Sigmoid colon (tissue), 7 donors: ENCODE data around the gene GK. TPM values are rescaled to one million over a fixed set of nuclear protein-coding genes. Genes with fewer than 3 reads are reported as not detected.
A peak's percentile ranks its signal among the peaks of the same experiment; 100 is the strongest.

ENCODE experiments used
- DNase-seq: peaks from one replicate; pipeline ENCODE4 v3.0.0-alpha.2; 2019
- H3K27ac ChIP-seq, 4 donors: fragments of 200-600 bp; sonication (generic); one replicate each; pipeline ENCODE4 v1.5.1; 2016 to 2019; ENCODE audit warnings: mild to moderate bottlenecking in 1 of 4
- H3K27me3 ChIP-seq, 3 donors: fragments of 200-600 bp; sonication (generic); one replicate each; pipeline ENCODE4 v1.5.1; 2019; ENCODE audit warnings: mild to moderate bottlenecking in 1 of 3
- H3K36me3 ChIP-seq, 4 donors: fragments of 200-600 bp; sonication (generic); one replicate each; pipeline ENCODE4 v1.5.1; 2016 to 2019
- H3K4me1 ChIP-seq, 4 donors: fragments of 200-600 bp; sonication (generic); one replicate each; pipeline ENCODE4 v1.5.1; 2017 to 2019
- H3K4me3 ChIP-seq, 4 donors: fragments of 200-600 bp; sonication (generic); one replicate each; pipeline ENCODE4 v1.5.1; 2017 to 2019; ENCODE audit warnings: mild to moderate bottlenecking in 2 of 4, moderate library complexity in 1 of 4
- H3K9me3 ChIP-seq, 4 donors: fragments of 200-600 bp in 3 of 4; sonication (generic) in 3 of 4; one replicate each; pipeline versions ENCODE4 v1.5.1 to v1.6.1; 2013 to 2019
- EP300 ChIP-seq, 4 donors: sonication (generic); formaldehyde crosslinking; IDR thresholded peaks; one replicate each; pipeline ENCODE4 v1.6.1; 2017; ENCODE audit warnings: antibody characterized with exemption in 4 of 4
- POLR2A ChIP-seq, 2 donors: fragments of 450-650 bp; IDR thresholded peaks; one replicate each; pipeline ENCODE4 v1.6.1; 2016; ENCODE audit warnings: antibody characterized with exemption in 2 of 2, mild to moderate bottlenecking in 2 of 2, moderate library complexity in 2 of 2
- POLR2AphosphoS5 ChIP-seq, 4 donors: sonication (generic); formaldehyde crosslinking; IDR thresholded peaks; one replicate each; pipeline ENCODE4 v1.6.1; 2017; ENCODE audit warnings: antibody characterized with exemption in 4 of 4
- WGBS, 2 donors: extraction: QIAGEN DNeasy Blood & Tissue Kit; methylation state at CpG; one replicate each; pipeline ENCODE4 v1.1.7; 2013; 5-methylcytosine and 5-hydroxymethylcytosine counted together
- intact Hi-C: fragments of 100-400 bp; cut with DNase I; formaldehyde crosslinking; loops from one replicate; pipeline ENCODE4 v1.15.1; 2023
- polyA plus RNA-seq, 3 donors: library from polyadenylated mRNA; stranded (reverse); fragments of 200-250 nt; gene quantifications; one replicate each; pipeline ENCODE4 v1.2.3, GENCODE V29; 2013
- total RNA-seq, 4 donors: library from RNA; depleted of rRNA; stranded (reverse); fragments of >200 nt; gene quantifications; one replicate each; pipeline ENCODE4 v1.1.0, GENCODE V29; 2016
- TF ChIP-seq, protein P1 (sequence below), 4 experiments: fragments of 450-650 bp in 3 of 4; fragments of 200-600 bp in 1 of 4; IDR thresholded peaks; one replicate each; pipeline ENCODE4 v1.5.1; 2016 to 2019; ENCODE audit warnings: antibody characterized with exemption in 4 of 4, mild to moderate bottlenecking in 3 of 4, moderate library complexity in 2 of 4
- donor health status: healthy with polysubstance abuse.
- donor health status: Bipolar disorder and iron deficiency.
- donor health status: healthy.

GK gene
- total and polyA plus RNA-seq, 7 donors, result 2.5 to 47.6 (median 8.0) TPM

DNA sequence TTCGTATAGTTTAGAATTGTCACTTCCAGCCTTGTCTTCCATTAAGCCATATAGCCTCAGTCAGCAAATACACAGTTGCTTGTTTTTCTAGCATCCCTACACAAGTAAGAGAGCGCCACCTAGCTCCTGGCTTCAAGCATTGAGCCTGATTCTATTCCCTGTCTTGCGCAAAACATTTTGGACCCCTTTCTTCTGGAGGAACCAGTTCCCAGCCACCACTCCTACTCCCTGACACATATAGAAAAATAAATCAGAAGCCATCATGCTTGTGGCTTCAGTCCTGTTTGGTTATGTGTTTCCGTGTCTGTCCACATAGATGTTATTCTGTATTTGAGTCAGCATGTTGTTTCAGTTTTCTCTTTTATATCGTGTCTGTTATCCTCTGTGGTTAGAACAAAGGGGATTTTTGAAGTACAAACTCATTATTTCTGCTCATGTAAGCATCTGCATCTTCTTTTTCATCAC, 59.9 kb downstream of the GK start:
- WGBS, 2 donors, result 41 to 57% methylated on average over 5 of the region's 5 CpGs
- H3K27me3 ChIP-seq, result no peaks in the 10 kb centered on the region
- no peak overlapping the region for H3K27ac ChIP-seq
- H3K4me3 ChIP-seq, result no peak overlapping the region
- peaks cover 0 to 3% (median 0%) of the 10 kb centered on the region in 4 donors for H3K36me3 ChIP-seq
- intact Hi-C loops, result loop anchor here (5.0 kb wide), 1 partner anchor 141 kb away; no protein-coding TSS in a partner anchor
- H3K4me1 ChIP-seq, result no peaks in the 10 kb centered on the region
- DNase-seq, result no peak
- H3K9me3 ChIP-seq, result no peaks in the 10 kb centered on the region
- no peak for TF ChIP-seq EP300 (IDR thresholded peaks at IDR 0.05)
- TF ChIP-seq, protein P1, sequence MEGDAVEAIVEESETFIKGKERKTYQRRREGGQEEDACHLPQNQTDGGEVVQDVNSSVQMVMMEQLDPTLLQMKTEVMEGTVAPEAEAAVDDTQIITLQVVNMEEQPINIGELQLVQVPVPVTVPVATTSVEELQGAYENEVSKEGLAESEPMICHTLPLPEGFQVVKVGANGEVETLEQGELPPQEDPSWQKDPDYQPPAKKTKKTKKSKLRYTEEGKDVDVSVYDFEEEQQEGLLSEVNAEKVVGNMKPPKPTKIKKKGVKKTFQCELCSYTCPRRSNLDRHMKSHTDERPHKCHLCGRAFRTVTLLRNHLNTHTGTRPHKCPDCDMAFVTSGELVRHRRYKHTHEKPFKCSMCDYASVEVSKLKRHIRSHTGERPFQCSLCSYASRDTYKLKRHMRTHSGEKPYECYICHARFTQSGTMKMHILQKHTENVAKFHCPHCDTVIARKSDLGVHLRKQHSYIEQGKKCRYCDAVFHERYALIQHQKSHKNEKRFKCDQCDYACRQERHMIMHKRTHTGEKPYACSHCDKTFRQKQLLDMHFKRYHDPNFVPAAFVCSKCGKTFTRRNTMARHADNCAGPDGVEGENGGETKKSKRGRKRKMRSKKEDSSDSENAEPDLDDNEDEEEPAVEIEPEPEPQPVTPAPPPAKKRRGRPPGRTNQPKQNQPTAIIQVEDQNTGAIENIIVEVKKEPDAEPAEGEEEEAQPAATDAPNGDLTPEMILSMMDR (IDR thresholded peaks at IDR 0.05), result peak in 3 of 4 experiments; percentile 5 to 44 (median 32)
- TF ChIP-seq POLR2A (IDR thresholded peaks at IDR 0.05), result no peak

DNA sequence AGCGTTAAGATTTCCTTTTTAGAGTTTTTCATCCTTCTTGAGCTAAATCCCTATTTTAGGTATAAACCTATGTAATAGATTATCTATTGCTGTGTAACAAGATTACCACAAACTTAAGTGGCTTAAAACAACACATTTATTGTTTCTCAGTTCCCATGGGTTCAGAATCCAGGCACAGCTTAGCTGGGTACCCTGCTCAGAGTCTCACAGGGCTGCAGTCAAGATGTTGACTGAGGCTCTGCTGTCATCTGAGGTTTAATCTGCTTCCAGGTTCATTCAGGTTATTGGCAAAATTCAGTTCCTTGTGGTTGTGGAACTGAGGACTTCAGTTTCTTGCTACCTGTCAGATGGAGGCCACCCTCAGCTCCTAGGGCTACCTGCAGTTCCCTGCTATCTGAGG, 60.9 kb downstream of the GK start:
- no peaks in the 10 kb centered on the region for H3K27me3 ChIP-seq
- H3K27ac ChIP-seq, result no peak overlapping the region
- no peak overlapping the region for H3K4me3 ChIP-seq
- 88 to 95% methylated on average over 1 of the region's 1 CpG for WGBS, 2 donors
- H3K36me3 ChIP-seq, result peaks cover 0 to under 1% (median 0%) of the 10 kb centered on the region in 4 donors
- DNase-seq, result no peak
- H3K4me1 ChIP-seq, result no peaks in the 10 kb centered on the region
- H3K9me3 ChIP-seq, result no peaks in the 10 kb centered on the region
- intact Hi-C loops, result loop anchor here (5.0 kb wide), 1 partner anchor 142 kb away; no protein-coding TSS in a partner anchor
- no peak for TF ChIP-seq EP300 (IDR thresholded peaks at IDR 0.05)
- TF ChIP-seq POLR2AphosphoS5 (IDR thresholded peaks at IDR 0.05), result no peak
- no peak for TF ChIP-seq POLR2A (IDR thresholded peaks at IDR 0.05)
- TF ChIP-seq, protein P1 (IDR thresholded peaks at IDR 0.05), result no peak

DNA sequence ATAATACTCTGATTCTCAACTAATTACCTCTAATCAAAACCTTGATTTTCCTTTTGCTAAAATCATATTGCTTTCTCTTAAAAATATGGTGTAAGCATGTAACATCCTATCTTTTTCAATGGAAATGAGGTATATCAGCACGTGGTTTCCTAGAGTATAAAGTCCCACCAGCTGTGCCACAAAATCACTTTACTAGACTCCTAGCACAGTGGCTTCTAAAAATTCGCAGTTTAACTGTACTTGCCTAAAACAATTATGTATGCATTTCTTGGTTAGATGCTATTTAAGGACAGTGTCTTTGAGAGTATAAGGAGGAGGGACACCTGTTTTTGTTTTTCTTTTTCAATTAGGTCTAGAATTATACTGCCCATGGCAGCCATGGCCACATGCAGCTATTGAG, 62.8 kb downstream of the GK start:
- intact Hi-C loops, result no loop called here
- TF ChIP-seq POLR2AphosphoS5 (IDR thresholded peaks at IDR 0.05) (no peak), POLR2A (IDR thresholded peaks at IDR 0.05) (no peak), EP300 (IDR thresholded peaks at IDR 0.05) (no peak)
- TF ChIP-seq, protein P1 (IDR thresholded peaks at IDR 0.05), result no peak

DNA sequence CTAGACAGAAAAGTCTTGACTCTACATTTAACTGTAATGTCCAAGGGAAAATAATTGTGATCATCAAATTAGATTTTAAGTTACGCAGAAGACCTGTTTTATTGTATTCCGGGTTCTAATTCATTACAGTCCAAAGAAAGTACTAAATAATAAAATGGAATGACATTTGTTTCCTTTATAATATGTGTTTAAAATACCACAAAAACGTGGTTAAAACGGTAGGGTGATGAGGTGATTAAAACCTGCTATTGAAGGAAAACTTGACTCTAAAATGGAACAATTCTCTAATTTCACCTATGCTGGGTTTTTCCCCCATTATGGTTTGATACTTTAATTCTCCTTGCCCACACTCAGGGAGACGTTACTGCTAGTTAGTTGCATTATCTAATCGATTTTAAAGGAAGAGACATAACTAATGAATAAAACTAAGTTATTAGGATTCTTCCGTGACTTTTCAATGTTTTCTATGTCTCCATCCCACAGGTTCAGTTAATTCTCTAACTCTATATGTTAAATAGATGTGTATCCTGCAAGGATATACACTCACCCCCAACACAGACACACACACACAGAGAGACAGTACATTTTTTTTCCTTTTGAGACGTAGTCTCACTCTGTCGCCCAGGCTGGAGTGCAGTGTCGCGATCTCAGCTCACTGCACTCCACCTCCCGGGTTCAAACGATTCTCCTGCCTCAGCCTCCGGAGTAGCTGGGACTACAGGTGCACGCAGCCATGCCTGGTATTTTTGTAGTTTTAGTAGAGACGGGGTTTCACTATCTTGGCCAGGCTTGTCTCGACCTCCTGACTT, 80.8 kb downstream of the GK start:
- WGBS, 2 donors, result 70 to 77% methylated on average over 17 of the region's 17 CpGs
- Histone ChIP-seq H3K4me1 (no peaks in the 10 kb centered on the region), H3K9me3 (no peaks in the 10 kb centered on the region), H3K27me3 (no peaks in the 10 kb centered on the region), H3K36me3 (no peaks in the 10 kb centered on the region), H3K4me3 (no peak overlapping the region), H3K27ac (no peak overlapping the region)
- intact Hi-C loops, result no loop called here
- no peak for TF ChIP-seq EP300 (IDR thresholded peaks at IDR 0.05)
- no peak for DNase-seq

More for the DNA sequence above, 62.8 kb downstream of the GK start:
- no peaks in the 10 kb centered on the region for H3K9me3 ChIP-seq
- no peak overlapping the region for H3K27ac ChIP-seq
- 77 to 84% methylated on average over 2 of the region's 2 CpGs for WGBS, 2 donors
- no peaks in the 10 kb centered on the region for H3K27me3 ChIP-seq
- H3K4me3 ChIP-seq, result no peak overlapping the region
- no peaks in the 10 kb centered on the region for H3K36me3 ChIP-seq
- no peak for DNase-seq
- H3K4me1 ChIP-seq, result no peaks in the 10 kb centered on the region

DNA sequence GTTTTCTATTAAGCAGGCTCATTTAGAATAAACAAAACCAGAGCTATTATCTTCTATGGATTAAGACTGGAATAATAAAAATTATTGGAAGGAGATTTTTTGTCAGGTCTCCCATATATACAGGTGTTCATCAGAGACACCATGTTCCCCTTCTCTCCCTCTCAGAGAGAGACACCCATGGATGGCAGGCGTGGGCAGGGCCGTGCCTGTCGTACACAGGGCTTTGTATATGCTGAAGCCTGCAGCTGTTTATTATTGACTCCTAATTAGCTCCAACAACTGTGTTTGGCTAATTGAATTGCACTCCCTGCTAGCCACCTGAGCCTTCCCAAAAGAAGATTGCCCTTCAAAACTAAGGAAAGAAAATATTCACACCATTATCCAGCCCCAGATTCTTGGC, 81.6 kb downstream of the GK start:
- intact Hi-C loops, result no loop called here
- H3K4me1 ChIP-seq, result no peaks in the 10 kb centered on the region
- TF ChIP-seq, protein P1 (IDR thresholded peaks at IDR 0.05), result no peak
- no peak for TF ChIP-seq EP300 (IDR thresholded peaks at IDR 0.05)
- no peak for TF ChIP-seq POLR2A (IDR thresholded peaks at IDR 0.05)
- no peak for TF ChIP-seq POLR2AphosphoS5 (IDR thresholded peaks at IDR 0.05)
- H3K9me3 ChIP-seq, result no peaks in the 10 kb centered on the region
- no peaks in the 10 kb centered on the region for H3K36me3 ChIP-seq
- no peak overlapping the region for H3K27ac ChIP-seq
- H3K4me3 ChIP-seq, result no peak overlapping the region
- WGBS, 2 donors, result 33 to 64% methylated on average over 3 of the region's 3 CpGs
- no peak for DNase-seq
- H3K27me3 ChIP-seq, result no peaks in the 10 kb centered on the region
